ENCODE results near the gene LTBR. TPM values are rescaled to one million over a fixed set of nuclear protein-coding genes. Genes with fewer than 3 reads are reported as not detected.

The LTBR gene
- total RNA-seq, result 81.8 and 82.4 TPM in 2 replicates

GRCh38 chr12:6383572-6384498 is at the start of gene LTBR:
LTBR (plus strand) TSS chr12:6384162; CDS start chr12:6384359, 197 bp downstream.

DNA sequence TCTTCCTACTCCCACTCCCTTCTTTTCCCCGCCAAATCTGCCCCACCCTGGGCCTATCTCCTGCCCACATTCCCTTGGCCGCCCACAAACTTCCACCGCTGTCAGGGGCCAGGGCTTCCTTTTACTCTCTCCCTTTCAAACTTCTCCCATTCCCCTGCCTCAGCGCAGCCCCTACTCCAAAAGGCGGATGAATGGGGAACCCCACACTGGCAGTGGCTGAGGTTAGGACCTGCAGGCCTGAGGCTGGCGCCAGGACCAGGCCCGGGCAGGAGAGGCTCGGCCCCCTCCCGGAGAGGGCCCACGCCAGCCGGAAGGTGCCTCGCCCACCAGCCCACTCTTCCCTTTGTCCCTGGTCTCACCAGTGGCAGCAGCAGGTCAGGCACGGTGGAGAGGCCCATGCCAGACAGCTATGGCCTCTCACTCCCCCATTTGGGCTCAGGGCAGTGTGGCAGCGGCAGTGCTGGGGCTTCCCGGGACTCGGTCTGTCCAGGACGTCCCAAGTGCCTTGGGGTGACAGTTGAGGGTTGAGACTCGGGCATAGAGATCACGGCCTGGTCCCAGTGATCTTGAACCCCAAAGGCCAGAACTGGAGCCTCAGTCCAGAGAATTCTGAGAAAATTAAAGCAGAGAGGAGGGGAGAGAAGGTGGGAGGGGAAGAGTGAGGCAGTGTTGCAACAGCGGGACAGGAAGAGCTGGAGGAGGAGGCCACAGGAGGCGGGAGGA is 42.4 kb upstream of the LTBR start, which contains the start of gene TNFRSF1A:
Gene TNFRSF1A, minus strand, starts transcription at position 660 of the 723 bp plus-strand sequence. Its CDS starts 262 bp downstream, at position 398.

DNA sequence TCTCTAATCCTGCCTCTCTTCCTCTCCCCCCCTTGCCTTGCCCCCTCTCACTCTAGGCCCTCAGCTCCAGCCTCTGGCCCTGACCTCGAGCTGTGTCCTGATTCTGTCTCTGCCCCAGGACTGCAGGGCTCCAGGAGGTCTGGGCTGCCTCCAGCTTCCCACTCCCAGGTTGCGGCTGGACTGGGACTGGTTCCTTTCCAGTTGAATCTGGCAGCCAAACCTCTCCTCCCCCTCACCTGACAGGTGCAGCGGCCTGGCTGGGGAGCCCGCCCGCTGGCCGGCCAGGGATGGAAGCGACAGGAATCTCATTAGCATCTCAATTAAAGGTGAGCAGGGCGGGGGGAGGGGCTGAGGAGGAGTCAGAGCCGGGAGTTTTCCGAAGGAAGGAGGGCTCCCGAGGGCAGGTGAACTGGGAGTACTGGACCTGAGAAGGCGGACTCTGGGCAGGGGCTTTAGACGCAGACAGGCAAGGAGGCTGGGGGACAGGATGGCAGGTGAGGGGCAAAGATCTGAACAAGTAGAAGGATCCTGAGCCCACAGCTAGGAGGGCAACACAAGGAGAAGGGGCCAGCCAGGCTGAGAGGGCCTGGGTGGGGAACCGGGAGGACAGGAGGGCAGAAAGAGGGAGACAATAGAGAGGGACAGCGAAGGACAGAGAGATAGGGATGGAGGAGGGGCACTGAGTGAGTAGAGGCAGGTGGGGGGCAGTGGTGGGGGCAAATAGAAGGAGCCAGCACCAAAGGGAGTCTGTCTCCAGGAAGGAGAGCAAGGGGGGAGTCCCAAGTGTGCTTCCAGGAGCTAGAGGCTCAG is 8.5 kb upstream of the LTBR start, which contains the start of gene SCNN1A:
Gene SCNN1A, minus strand, starts transcription at position 295 of the 810 bp plus-strand sequence. CDS start 780 bp downstream, outside the sequence.

Small RNA genes within 50 kb of the gene (small RNA-seq; reads per million reads assigned to genes)
- gene RN7SL391P, result not detected

Other genes starting within 250 kb of the LTBR start
- 544 and 1,258 TPM in 2 replicates for gene CD9, start 183.8 kb upstream of the LTBR start, total RNA-seq
- gene PLEKHG6, start 73.5 kb upstream of the LTBR start, total RNA-seq, result 0.07 TPM in 1 of 2 replicates, not detected in the other
- 132 and 141 TPM in 2 replicates for gene TNFRSF1A, start 42.1 kb upstream of the LTBR start, total RNA-seq
- gene SCNN1A, start 8.6 kb upstream of the LTBR start, total RNA-seq, result 0.22 TPM in 1 of 2 replicates, not detected in the other
- gene CD27, start 60.8 kb downstream of the LTBR start, total RNA-seq, result not detected in 2 replicates
- gene TAPBPL, start 67.9 kb downstream of the LTBR start, total RNA-seq, result 5.5 and 8.3 TPM in 2 replicates
- 2.4 and 2.9 TPM in 2 replicates for gene VAMP1, start 86.5 kb downstream of the LTBR start, total RNA-seq
- 115 and 145 TPM in 2 replicates for gene MRPL51, start 109.1 kb downstream of the LTBR start, total RNA-seq
- gene NCAPD2, start 109.9 kb downstream of the LTBR start, total RNA-seq, result 82.7 and 119 TPM in 2 replicates
- 6,676 and 6,710 TPM in 2 replicates for gene GAPDH, start 150.4 kb downstream of the LTBR start, total RNA-seq
- 6.3 and 7.6 TPM in 2 replicates for gene IFFO1, start 171.9 kb downstream of the LTBR start, total RNA-seq
- 47.5 and 52.7 TPM in 2 replicates for gene NOP2, start 184.1 kb downstream of the LTBR start, total RNA-seq
- gene CHD4, start 223.2 kb downstream of the LTBR start, total RNA-seq, result 222 and 230 TPM in 2 replicates